Suprapubic skin (tissue), 4 donors: ENCODE measurements around the gene RASAL3.

ENCODE experiments used
- POLR2A ChIP-seq, 2 donors: fragments of 450-650 bp; IDR thresholded peaks; one replicate each; pipeline ENCODE4 v1.6.1; 2017; ENCODE audit warnings: antibody characterized with exemption in 2 of 2, mild to moderate bottlenecking in 2 of 2, moderate library complexity in 2 of 2
- POLR2AphosphoS5 ChIP-seq, 3 donors: sonication (generic); formaldehyde crosslinking; IDR thresholded peaks; one replicate each; pipeline ENCODE4 v1.6.1; 2017; ENCODE audit warnings: antibody characterized with exemption in 3 of 3
- TF ChIP-seq, protein P1 (sequence below), 2 donors: fragments of 200-600 bp in 1 of 2; fragments of 450-650 bp in 1 of 2; sonication (generic) in 1 of 2; IDR thresholded peaks; one replicate each; pipeline ENCODE4 v1.5.1; 2016 to 2019; ENCODE audit warnings: antibody characterized with exemption in 2 of 2, mild to moderate bottlenecking in 1 of 2, moderate library complexity in 1 of 2

- TF ChIP-seq POLR2AphosphoS5 (IDR thresholded peaks at IDR 0.05) (no peak), POLR2A (IDR thresholded peaks at IDR 0.05) (no peak)
- TF ChIP-seq, protein P1, sequence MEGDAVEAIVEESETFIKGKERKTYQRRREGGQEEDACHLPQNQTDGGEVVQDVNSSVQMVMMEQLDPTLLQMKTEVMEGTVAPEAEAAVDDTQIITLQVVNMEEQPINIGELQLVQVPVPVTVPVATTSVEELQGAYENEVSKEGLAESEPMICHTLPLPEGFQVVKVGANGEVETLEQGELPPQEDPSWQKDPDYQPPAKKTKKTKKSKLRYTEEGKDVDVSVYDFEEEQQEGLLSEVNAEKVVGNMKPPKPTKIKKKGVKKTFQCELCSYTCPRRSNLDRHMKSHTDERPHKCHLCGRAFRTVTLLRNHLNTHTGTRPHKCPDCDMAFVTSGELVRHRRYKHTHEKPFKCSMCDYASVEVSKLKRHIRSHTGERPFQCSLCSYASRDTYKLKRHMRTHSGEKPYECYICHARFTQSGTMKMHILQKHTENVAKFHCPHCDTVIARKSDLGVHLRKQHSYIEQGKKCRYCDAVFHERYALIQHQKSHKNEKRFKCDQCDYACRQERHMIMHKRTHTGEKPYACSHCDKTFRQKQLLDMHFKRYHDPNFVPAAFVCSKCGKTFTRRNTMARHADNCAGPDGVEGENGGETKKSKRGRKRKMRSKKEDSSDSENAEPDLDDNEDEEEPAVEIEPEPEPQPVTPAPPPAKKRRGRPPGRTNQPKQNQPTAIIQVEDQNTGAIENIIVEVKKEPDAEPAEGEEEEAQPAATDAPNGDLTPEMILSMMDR (IDR thresholded peaks at IDR 0.05) = no peak
These were observed 24.3 kb upstream of the RASAL3 start for GRCh38 chr19:15488489-15489226.
